HL-60 (cell line): ENCODE measurements around the gene PADI6.

Experiments used
- DNase-seq, 2 experiments: peaks; one replicate each; pipeline ENCODE4 v3.0.0-alpha.2; 2010 to 2020; ENCODE audit warnings: low read depth in 1 of 2, low spot score in 1 of 2
- H3K27ac ChIP-seq: fragments of 250-450 bp; sonication (Bioruptor Pico); replicated peaks from 2 replicates; pipeline ENCODE4 v1.5.1; 2020; ENCODE audit warnings: mild to moderate bottlenecking, moderate library complexity
- H3K27me3 ChIP-seq: fragments of 250-450 bp; sonication (Bioruptor Pico); 2 replicates; pipeline ENCODE4 v1.5.1; 2021; ENCODE audit warnings: mild to moderate bottlenecking, moderate library complexity; ENCODE audit not compliant: insufficient read depth, poor library complexity, severe bottlenecking
- H3K4me3 ChIP-seq: replicated peaks from 2 replicates; pipeline ENCODE4 v1.5.1; 2011; ENCODE audit warnings: mild to moderate bottlenecking, control low read depth, low read length; ENCODE audit not compliant: insufficient read depth
- CTCF ChIP-seq: IDR thresholded peaks from one replicate; pipeline ENCODE4 v1.5.1; 2011; ENCODE audit warnings: low read length, control low read depth, inconsistent platforms; ENCODE audit not compliant: insufficient read depth
- GABPA ChIP-seq: IDR thresholded peaks from 2 replicates; pipeline ENCODE4 v1.6.1; 2012; ENCODE audit warnings: low read depth
- POLR2AphosphoS5 ChIP-seq: IDR thresholded peaks from 2 replicates; pipeline ENCODE4 v1.6.1; 2012; ENCODE audit warnings: low read depth
- REST ChIP-seq: IDR thresholded peaks from 2 replicates; pipeline ENCODE4 v1.6.1; 2012; ENCODE audit warnings: low read depth; ENCODE audit not compliant: insufficient replicate concordance
- SPI1 ChIP-seq: IDR thresholded peaks from 2 replicates; pipeline ENCODE4 v1.6.1; 2012; ENCODE audit warnings: low read depth, mild to moderate bottlenecking, borderline replicate concordance

The PADI6 gene

GRCh38 chr1:17361687-17362086, 10.3 kb upstream of the PADI6 start:
- Histone ChIP-seq H3K4me3 (no peak overlapping the region), H3K27ac (no peak overlapping the region), H3K27me3 (no peaks in the 10 kb centered on the region)
- DNase-seq = no peak
- TF ChIP-seq REST = no peak
- no peak for TF ChIP-seq POLR2AphosphoS5
- TF ChIP-seq SPI1 = no peak
- TF ChIP-seq GABPA = no peak
- TF ChIP-seq CTCF = no peak

GRCh38 chr1:17363351-17363750, 8.6 kb upstream of the PADI6 start:
- Histone ChIP-seq H3K27ac (no peak overlapping the region), H3K27me3 (no peaks in the 10 kb centered on the region), H3K4me3 (no peak overlapping the region)
- DNase-seq = no peak
- no peak for TF ChIP-seq GABPA
- no peak for TF ChIP-seq CTCF
- TF ChIP-seq SPI1 = no peak
- no peak for TF ChIP-seq REST
- no peak for TF ChIP-seq POLR2AphosphoS5

GRCh38 chr1:17363771-17364170, 8.2 kb upstream of the PADI6 start:
- TF ChIP-seq POLR2AphosphoS5 (no peak), REST (no peak), CTCF (no peak), GABPA (no peak), SPI1 (no peak)
- no peak for DNase-seq
- no peak overlapping the region for H3K27ac ChIP-seq
- H3K27me3 ChIP-seq = no peaks in the 10 kb centered on the region
- no peak overlapping the region for H3K4me3 ChIP-seq
